CD4-positive, alpha-beta T cell treated with Interleukin-1 beta for 1 hour (primary cell): ENCODE measurements around the gene MRFAP1L1.
"Not testable (repeated sequence)": the region's sequence is repeated elsewhere in the genome, so short reads cannot be mapped to it uniquely, and the experiment has no call there.

Experiments used
- DNase-seq, 2 donors: peaks; one replicate each; pipeline ENCODE4 v3.0.0-alpha.2; 2020 to 2022

The MRFAP1L1 gene

DNA sequence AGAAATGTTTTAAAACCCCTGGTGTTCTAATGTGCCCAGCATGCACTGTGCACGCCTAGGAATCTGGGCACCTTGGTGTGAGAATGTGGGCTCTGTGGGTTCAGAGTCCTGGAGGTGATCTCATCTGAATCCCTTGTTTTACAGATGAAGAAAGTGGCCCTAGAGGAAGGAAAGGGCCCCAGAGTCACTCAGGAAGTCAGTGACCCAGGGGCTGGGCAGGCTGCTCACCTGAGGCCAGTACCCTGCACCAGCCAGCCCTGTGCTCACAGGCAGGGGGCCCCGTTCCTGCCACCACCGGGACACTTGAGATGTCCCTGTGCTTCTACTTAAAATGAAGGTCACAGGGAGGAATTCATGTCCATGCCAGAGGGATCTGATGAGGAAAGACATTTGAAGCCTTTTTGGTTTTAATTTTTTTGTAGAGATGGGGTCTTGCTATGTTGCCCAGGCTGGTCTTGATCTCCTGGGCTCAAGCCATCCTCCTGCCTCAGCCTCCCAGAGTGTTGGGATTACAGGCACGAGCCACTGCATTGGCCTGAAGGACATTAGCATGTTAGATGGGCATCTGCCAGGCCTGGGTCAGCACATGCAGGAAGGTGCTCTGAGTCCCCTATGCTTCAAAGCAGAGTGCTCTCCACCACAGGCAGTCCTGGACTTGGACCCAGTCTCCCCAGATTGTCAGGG, 23.4 kb downstream of the MRFAP1L1 start:
- DNase-seq, result no peak

DNA sequence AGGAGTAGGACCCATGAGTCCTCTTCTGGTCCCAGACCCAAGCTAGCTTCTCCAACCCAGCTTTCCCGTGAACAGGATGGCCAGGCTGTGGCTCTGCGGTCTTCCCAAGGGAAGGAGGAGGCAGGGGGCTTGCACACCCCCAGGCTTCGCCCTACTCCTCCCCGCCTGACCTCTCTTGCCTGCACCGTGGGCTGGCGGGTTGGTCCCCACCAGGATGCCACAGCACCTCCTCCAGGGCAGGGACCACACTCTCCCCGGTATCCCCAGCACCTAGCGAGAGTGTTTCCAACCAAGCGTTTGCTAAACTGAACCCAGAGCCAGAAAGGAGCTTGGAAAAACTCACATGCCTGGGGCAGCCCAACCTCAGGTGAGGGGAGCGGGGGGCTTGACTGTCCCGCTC, 25.0 kb downstream of the MRFAP1L1 start:
- no peak for DNase-seq

- no peak for DNase-seq
Measured at GRCh38 chr4:6682862-6683590, 26.6 kb downstream of the MRFAP1L1 start.

DNA sequence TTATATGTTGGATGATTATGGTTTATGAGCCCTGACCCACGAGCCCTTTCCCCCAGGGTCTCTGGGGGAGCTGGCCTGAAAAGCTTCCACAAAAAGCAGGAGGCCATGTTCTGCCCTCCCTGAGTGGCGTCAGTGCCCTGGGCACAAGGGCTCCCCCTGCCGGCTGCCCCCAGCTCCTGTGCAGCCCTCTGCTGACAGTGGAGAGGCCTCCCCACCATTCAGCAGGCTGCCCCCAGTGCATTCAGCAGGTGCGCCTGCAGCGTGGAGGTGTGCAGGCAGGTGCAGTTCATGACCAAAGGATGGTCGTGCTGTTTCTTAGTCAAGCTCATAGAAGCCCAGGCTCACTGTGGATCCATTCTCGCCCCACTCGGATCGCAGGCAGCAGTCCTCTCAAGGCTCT, 28.5 kb downstream of the MRFAP1L1 start:
- DNase-seq, result no peak

DNA sequence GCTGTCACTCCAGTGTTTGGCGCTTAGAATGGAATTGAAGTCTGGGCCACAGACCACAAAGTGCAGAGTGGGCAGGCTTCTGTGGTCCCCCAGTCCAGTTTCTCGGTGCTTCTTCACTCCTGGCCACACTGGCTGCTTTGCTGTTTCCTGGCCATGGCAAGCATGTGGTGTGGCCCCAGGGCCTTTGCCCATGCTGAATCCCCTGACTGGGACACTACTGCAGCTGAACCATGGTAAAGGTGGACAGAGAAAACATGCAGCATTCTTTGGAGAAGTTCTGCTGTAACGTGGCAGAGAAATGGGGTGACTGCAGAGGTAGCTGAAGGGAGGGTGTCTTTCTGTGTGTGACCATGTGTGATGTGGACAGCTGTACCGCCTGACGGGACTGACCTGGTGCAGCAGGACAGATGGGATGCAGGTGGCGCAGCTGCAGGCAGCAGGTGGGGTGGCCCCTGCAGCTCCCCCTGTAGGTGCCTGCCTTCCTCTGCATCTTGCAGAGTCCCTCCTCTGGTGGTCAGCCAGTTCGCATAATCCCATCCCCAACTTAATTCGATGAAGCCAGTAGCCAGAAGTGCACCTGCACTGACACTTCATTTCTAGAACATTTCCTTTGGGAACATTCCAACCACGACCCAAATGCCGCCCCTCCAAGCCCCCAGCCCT, 29.2 kb downstream of the MRFAP1L1 start:
- no peak for DNase-seq

DNA sequence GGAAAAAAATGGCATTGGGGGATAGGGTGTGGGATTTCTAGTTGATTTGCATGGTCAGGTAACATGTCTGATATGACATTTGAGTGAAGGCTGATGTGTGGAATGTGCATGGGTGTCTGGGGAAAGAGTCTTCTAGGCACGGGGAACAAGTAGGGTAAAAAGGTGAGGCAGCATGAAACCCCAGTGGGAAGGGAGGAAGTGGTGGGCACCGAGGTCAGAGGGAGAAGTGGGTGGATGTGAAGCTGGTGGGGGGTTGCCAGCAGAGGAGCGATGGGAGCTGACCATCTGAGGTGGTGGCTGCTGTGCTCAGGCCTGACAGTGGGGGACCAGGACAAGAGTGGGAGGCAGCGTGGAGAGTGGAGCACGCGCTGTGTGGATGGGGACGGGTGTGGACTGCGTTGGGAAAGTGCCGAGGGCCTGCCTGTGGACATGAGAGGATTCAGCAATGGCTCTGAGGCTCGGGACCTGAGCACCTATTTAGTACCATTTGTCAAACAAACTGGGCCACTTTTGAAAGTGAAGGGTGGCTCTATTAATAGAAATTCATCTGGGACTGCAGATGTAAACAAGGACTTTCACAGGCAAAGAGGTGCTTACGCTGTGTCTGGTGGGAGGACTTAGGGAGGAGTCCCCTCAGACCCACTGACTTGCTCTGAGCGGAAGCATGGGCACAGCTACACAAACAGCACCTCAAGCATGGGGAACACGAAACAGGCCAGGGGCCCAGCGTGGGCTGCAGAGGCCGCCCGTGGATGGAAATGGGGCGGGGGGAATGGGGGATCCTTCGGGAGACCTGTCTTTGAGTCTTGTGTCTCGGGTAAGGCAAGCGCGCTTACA, 32.7 kb downstream of the MRFAP1L1 start:
- DNase-seq, result no peak

GRCh38 chr4:6674500-6675149, 35.0 kb downstream of the MRFAP1L1 start:
- DNase-seq, result peak; percentile 72 to 82

GRCh38 chr4:6673660-6674499, 35.8 kb downstream of the MRFAP1L1 start:
- DNase-seq, result peak; percentile 94 to 97

GRCh38 chr4:6673191-6673659, 36.4 kb downstream of the MRFAP1L1 start:
- peak; percentile 72 to 77 for DNase-seq

DNA sequence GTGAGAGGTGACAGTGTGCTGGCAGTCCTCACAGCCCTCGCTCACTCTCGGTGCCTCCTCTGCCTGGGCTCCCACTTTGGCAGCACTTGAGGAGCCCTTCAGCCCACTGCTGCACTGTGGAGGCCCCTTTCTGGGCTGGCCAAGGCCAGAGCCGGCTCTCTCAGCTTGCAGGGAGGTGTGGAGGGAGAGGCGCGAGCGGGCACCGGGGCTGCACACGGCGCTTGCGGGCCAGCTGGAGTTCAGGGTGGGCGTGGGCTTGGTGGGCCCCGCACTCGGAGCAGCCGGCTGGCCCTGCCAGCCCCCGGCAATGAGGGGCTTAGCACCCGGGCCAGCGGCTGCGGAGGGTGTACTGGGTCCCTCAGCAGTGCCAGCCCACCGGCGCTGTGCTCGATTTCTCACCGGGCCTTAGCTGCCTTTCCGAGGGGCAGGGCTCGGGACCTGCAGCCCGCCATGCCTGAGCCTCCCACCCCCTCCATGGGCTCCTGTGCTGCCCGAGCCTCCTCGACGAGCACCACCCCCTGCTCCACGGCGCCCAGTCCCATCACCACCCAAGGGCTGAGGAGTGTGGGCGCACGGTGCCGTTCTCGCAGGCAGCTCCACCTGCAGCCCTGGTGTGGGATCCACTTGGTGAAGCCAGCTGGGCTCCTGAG, 37.0 kb downstream of the MRFAP1L1 start:
- DNase-seq, result not testable (repeated sequence)

- DNase-seq, result no peak
Measured at GRCh38 chr4:6672131-6672530, 37.5 kb downstream of the MRFAP1L1 start.

GRCh38 chr4:6671648-6672047, 38.0 kb downstream of the MRFAP1L1 start:
- no peak for DNase-seq

- DNase-seq, result no peak
Measured at GRCh38 chr4:6668391-6668790, 41.3 kb downstream of the MRFAP1L1 start.

DNA sequence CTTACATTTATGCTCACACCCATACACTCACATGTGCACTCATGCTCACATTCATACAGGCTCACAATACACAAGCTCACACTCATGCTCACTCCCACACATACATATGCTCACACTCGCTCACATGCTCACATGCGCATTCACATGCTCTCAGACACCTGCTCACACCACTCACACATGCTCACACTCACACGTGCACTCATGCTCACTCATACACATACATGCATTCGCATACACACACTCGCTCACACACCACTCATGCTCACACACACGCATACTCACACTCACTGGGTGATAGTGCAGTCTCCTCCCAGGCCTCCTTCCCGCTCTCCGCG, 44.4 kb downstream of the MRFAP1L1 start:
- no peak for DNase-seq

DNA sequence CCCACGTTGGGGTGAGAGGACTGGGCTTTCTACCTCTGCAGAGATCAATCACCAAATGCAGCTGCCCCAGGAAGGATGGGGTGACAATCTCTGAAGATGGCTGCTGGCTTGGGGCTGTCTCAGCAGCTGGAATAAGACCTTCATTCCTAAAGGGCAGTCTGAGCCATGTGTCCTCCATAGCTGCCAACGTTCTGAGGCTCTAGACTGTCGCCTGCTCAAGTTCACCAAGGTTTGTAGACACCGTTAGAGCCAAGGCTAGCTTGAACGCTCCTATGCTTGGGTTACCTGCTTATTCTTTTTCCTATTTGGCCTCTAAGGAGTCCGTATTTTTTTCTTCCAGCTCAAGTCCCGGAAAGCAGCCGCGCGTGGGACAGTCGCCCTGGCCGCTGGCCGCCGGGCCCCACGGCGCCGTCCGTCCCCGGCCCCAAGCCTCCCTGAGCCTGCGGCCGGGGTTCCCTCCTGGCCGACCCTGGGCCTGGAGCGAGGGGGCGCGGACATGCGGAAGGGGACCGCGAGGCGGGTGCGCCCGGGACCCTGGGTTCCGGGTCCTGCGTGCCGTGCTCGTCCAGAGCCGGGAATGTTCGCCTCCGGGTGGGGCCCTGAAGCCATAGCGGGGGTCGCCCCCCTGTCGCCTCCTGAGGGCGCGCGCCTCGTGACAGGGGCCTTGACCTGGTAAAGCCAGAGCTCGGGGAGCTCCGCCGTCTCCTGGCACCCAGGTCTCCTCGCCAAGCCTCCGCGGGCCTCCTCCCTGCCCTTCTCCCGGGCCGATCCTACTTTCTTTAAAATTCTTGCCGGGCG, 45.9 kb downstream of the MRFAP1L1 start:
- DNase-seq, result no peak

- DNase-seq, result no peak
Measured at GRCh38 chr4:6662591-6662990, 47.1 kb downstream of the MRFAP1L1 start.

DNA sequence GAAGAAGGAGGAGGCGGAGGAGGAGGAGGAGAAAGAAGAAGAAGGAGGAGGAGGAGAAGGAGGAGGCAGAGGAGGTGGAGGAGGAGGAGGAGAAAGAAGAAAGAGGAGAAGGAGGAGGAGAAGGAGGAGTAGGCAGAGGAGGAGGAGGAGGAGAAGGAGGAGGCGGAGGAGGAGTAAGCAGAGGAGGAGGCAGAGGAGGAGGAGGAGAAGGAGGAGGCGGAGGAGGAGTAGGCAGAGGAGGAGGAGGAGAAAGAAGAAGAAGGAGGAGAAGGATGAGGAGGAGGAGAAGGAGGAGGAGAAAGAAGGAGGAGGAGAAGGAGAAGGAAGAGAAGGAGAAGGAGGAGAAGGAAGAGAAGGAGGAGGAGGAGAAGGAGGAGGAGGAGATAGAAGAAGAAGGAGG, 49.2 kb downstream of the MRFAP1L1 start:
- no peak for DNase-seq

- DNase-seq, result no peak
Measured at GRCh38 chr4:6659897-6660296, 49.8 kb downstream of the MRFAP1L1 start.

DNA sequence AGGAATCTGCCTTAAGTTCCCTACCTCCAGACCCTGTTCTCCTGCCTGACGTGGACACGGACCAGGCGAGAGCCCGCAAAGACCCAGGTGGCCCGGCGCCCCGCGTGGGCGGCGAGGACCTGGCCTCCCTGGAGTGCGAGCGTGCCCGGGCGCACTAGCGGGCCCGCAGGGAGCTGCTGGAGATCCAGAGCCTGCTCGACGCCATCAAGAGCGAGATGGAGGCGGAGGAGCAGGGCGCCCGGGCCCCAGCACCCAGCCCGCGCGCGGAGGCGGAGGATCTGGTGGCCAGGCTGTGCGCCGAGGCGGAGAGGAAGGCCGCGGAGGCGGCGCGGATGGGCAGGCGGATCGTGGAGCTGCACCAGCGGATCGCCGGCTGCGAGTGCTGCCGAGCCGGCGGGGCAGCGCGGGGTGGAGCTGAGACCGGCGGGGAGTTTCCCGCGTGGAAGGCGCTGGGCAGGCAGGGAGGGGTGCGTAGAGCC, 51.0 kb downstream of the MRFAP1L1 start:
- peak; percentile 48 to 65 for DNase-seq

- DNase-seq, result no peak
Measured at GRCh38 chr4:6658209-6658595, 51.5 kb downstream of the MRFAP1L1 start.
